PFSK-1 (cell line): Measurements from ENCODE around the gene RNF126.

ENCODE experiments used
- POLR2AphosphoS5 ChIP-seq: IDR thresholded peaks from 2 replicates; pipeline ENCODE4 v1.6.1; 2012; ENCODE audit warnings: low read depth, mild to moderate bottlenecking, control low read depth, low read length, moderate library complexity
- REST ChIP-seq, 2 experiments: IDR thresholded peaks; 2 replicates each; pipeline versions ENCODE4 v1.6.1 to v1.8.0; 2011 to 2012; ENCODE audit warnings: low read depth in 2 of 2, low read length in 2 of 2, control low read depth in 1 of 2, inconsistent platforms in 1 of 2, mild to moderate bottlenecking in 1 of 2, moderate library complexity in 1 of 2; ENCODE audit not compliant: insufficient read depth in 1 of 2
- TAF1 ChIP-seq: IDR thresholded peaks from 2 replicates; pipeline ENCODE4 v1.6.1; 2012; ENCODE audit warnings: low read length, control low read depth, borderline replicate concordance; ENCODE audit not compliant: insufficient read depth

GRCh38 chr19:695352-695949 lies 32.4 kb upstream of the RNF126 start, which contains the start of gene PRSS57:
- TF ChIP-seq POLR2AphosphoS5 = no peak
- no peak for TF ChIP-seq REST (IDR thresholded peaks at IDR 0.05; ENCODE audit: insufficient read depth in 1 of 2, low read depth in 2 of 2, low read length in 2 of 2)
- no peak for TF ChIP-seq TAF1
